T-cell (primary cell): ENCODE data around the gene LRRC28. TPM values are rescaled to one million over a fixed set of nuclear protein-coding genes. Genes with fewer than 3 reads are reported as not detected.

Experiments used
- ATAC-seq, 4 experiments: fragments of 200-7000 bp in 3 of 4; fragments of 150-1000 bp in 1 of 4; cut with Tn5 transposase; replicated peaks in 1 of 4; 1 replicate in 3 of 4; 2 replicates in 1 of 4; pipeline ENCODE4 v1.10.0; 2021; ENCODE audit warnings: moderate library complexity in 3 of 4, mild to moderate bottlenecking in 2 of 4, moderate number of reproducible peaks in 1 of 4
- CTCF ChIA-PET, 2 donors: fragments of 300-600 bp; sonication (Branson Sonifier 250); formaldehyde crosslinking; loops; one replicate each; lab custom pipeline; 2022; ENCODE audit warnings: antibody characterized with exemption in 2 of 2; lab: Charles Lee
- POLR2A ChIA-PET, 2 donors: fragments of 300-600 bp; sonication (Branson Sonifier 250); formaldehyde crosslinking; loops; one replicate each; lab custom pipeline; 2022; ENCODE audit warnings: antibody characterized with exemption in 2 of 2; lab: Charles Lee
- DNase-seq, 35 experiments: peaks; one replicate each; pipeline versions ENCODE4 v3.0.0 to v3.0.0-alpha.2; 2013 to 2023
- H3K27ac ChIP-seq: one replicate; pipeline ENCODE4 v1.5.1; 2013; ENCODE audit warnings: low read length
- H3K27me3 ChIP-seq, 2 experiments: replicated peaks in 1 of 2; 1 replicate in 1 of 2; 2 replicates in 1 of 2; pipeline versions ENCODE4 v1.6.1 to v1.7.0; 2013; ENCODE audit warnings: low read length in 1 of 2, mixed read lengths in 1 of 2; ENCODE audit not compliant: control insufficient read depth in 2 of 2, insufficient read depth in 2 of 2; ENCODE audit errors: extremely low read depth in 1 of 2
- H3K36me3 ChIP-seq, 2 donors: 1 replicate in 1 of 2; 2 replicates in 1 of 2; pipeline versions ENCODE4 v1.6.1 to v1.7.0; 2013; ENCODE audit warnings: low read length in 1 of 2; ENCODE audit not compliant: control insufficient read depth in 2 of 2, insufficient read depth in 1 of 2; ENCODE audit errors: extremely low read depth in 1 of 2
- H3K4me1 ChIP-seq, 2 experiments: 1 replicate in 1 of 2; 2 replicates in 1 of 2; pipeline versions ENCODE4 v1.6.1 to v1.7.0; 2013; ENCODE audit warnings: low read length in 2 of 2, mixed read lengths in 1 of 2; ENCODE audit not compliant: insufficient read depth in 2 of 2, control insufficient read depth in 1 of 2; ENCODE audit errors: extremely low read depth in 1 of 2
- H3K4me3 ChIP-seq, 2 donors: 1 replicate in 1 of 2; 2 replicates in 1 of 2; pipeline versions ENCODE4 v1.5.1 to v1.7.0; 2013; ENCODE audit warnings: mild to moderate bottlenecking in 2 of 2, low read length in 1 of 2, moderate library complexity in 1 of 2; ENCODE audit not compliant: control insufficient read depth in 1 of 2; ENCODE audit errors: extremely low read depth in 1 of 2
- H3K9me3 ChIP-seq: 2 replicates; pipeline ENCODE4 v1.7.0; 2013
- H3K27ac Mint-ChIP-seq, 2 donors: one replicate each; pipeline ENCODE4 v1.8.0; 2020 to 2021; ENCODE audit warnings: mild to moderate bottlenecking in 2 of 2, mixed read lengths in 2 of 2
- H3K27me3 Mint-ChIP-seq, 2 donors: one replicate each; pipeline ENCODE4 v1.8.0; 2021 to 2022; ENCODE audit warnings: mixed read lengths in 2 of 2
- H3K36me3 Mint-ChIP-seq: one replicate; pipeline ENCODE4 v1.8.0; 2021; ENCODE audit warnings: mixed read lengths
- H3K4me1 Mint-ChIP-seq, 3 donors: one replicate each; pipeline ENCODE4 v1.8.0; 2020 to 2022; ENCODE audit warnings: mixed read lengths in 3 of 3, mild to moderate bottlenecking in 1 of 3
- H3K4me3 Mint-ChIP-seq, 3 donors: one replicate each; pipeline ENCODE4 v1.8.0; 2020 to 2022; ENCODE audit warnings: mild to moderate bottlenecking in 3 of 3, mixed read lengths in 3 of 3, moderate library complexity in 3 of 3
- H3K9me3 Mint-ChIP-seq, 3 donors: one replicate each; pipeline ENCODE4 v1.8.0; 2020 to 2022; ENCODE audit warnings: mixed read lengths in 3 of 3
- WGBS: methylation state at CpG from one replicate; pipeline ENCODE4 v1.1.5; 2013; ENCODE audit warnings: missing lambda C conversion rate; ENCODE audit not compliant: insufficient coverage; 5-methylcytosine and 5-hydroxymethylcytosine counted together
- total RNA-seq, 35 experiments: library from RNA in 6 of 35; stranded (reverse) in 6 of 35; fragments of 120-200 nt in 1 of 35; gene quantifications; one replicate each; pipeline versions ENCODE4 v1.2.1 to v1.2.4 and lab custom pipeline; 2013 to 2026

The LRRC28 gene
- total RNA-seq, 5 donors from 2014 or later (not counting 1 experiment from before 2014, with no cell fraction given), result 14.2 to 20.0 (median 16.5) TPM

- no peak overlapping the region for H3K4me3 ChIP-seq
- Mint-ChIP-seq H3K36me3 (peaks cover 27% of the 10 kb centered on the region), H3K9me3 (no peaks in the 10 kb centered on the region), H3K27ac (no peak overlapping the region), H3K4me1 (peaks cover 16 to 27% (median 18%) of the 10 kb centered on the region in 3 donors), H3K27me3 (no peaks in the 10 kb centered on the region), H3K4me3 (no peak overlapping the region)
- ATAC-seq, result no peak
- DNase-seq, result no peak
- no peaks in the 10 kb centered on the region for H3K4me1 ChIP-seq
- no peak overlapping the region for H3K27ac ChIP-seq
- ChIA-PET POLR2A (no interaction called here), CTCF (no interaction called here)
- H3K36me3 ChIP-seq, result no peaks in the 10 kb centered on the region
- H3K9me3 ChIP-seq, result no peaks in the 10 kb centered on the region
- no peaks in the 10 kb centered on the region for H3K27me3 ChIP-seq
- no CpG with 5 or more reads among the region's 5 CpGs for WGBS
Measured at GRCh38 chr15:99282586-99282985, 31.3 kb downstream of the LRRC28 start.

GRCh38 chr15:99283717-99284116 lies 32.4 kb downstream of the LRRC28 start:
- H3K27me3 Mint-ChIP-seq, result no peaks in the 10 kb centered on the region
- no peak overlapping the region for H3K27ac Mint-ChIP-seq
- H3K9me3 ChIP-seq, result no peaks in the 10 kb centered on the region
- ChIA-PET CTCF (interaction anchor here (0.6 to 2.5 kb wide), 2 partner anchors 420 to 433 kb away, joined by 3 to 11 read pairs; no protein-coding TSS in a partner anchor), POLR2A (interaction anchor here in 1 of 2 donors (0.6 kb wide), 1 partner anchor 449 kb away, joined by 3 read pairs; no protein-coding TSS in a partner anchor)
- no peak overlapping the region for H3K4me3 ChIP-seq
- no peaks in the 10 kb centered on the region for H3K4me1 ChIP-seq
- H3K27ac ChIP-seq, result no peak overlapping the region
- H3K36me3 Mint-ChIP-seq, result peaks cover 29% of the 10 kb centered on the region
- no peak for DNase-seq
- H3K9me3 Mint-ChIP-seq, result no peaks in the 10 kb centered on the region
- H3K4me3 Mint-ChIP-seq, result no peak overlapping the region
- no peaks in the 10 kb centered on the region for H3K27me3 ChIP-seq
- ATAC-seq, result no peak
- no peaks in the 10 kb centered on the region for H3K36me3 ChIP-seq
- H3K4me1 Mint-ChIP-seq, result peaks cover 16 to 27% (median 18%) of the 10 kb centered on the region in 3 donors

- Histone ChIP-seq H3K4me3 (no peak overlapping the region), H3K36me3 (no peaks in the 10 kb centered on the region), H3K27me3 (no peaks in the 10 kb centered on the region), H3K27ac (no peak overlapping the region), H3K9me3 (no peaks in the 10 kb centered on the region), H3K4me1 (no peaks in the 10 kb centered on the region)
- ATAC-seq (no peak), DNase-seq (no peak)
- ChIA-PET CTCF (no interaction called here), POLR2A (interaction anchor here in 1 of 2 donors (0.6 kb wide), 1 partner anchor 399 kb away, joined by 3 read pairs; no protein-coding TSS in a partner anchor)
- H3K4me1 Mint-ChIP-seq, result no peaks in the 10 kb centered on the region
- H3K36me3 Mint-ChIP-seq, result peaks cover 51% of the 10 kb centered on the region
- no peak overlapping the region for H3K4me3 Mint-ChIP-seq
- H3K27me3 Mint-ChIP-seq, result no peaks in the 10 kb centered on the region
- no peak overlapping the region for H3K27ac Mint-ChIP-seq
- H3K9me3 Mint-ChIP-seq, result peaks cover 0 to 8% (median 0%) of the 10 kb centered on the region in 3 donors
Measured at GRCh38 chr15:99291643-99292042, 40.4 kb downstream of the LRRC28 start.

- ATAC-seq, result no peak
- Mint-ChIP-seq H3K27ac (no peak overlapping the region), H3K4me3 (no peak overlapping the region), H3K4me1 (no peaks in the 10 kb centered on the region), H3K36me3 (peaks cover 43% of the 10 kb centered on the region), H3K27me3 (no peaks in the 10 kb centered on the region), H3K9me3 (peaks cover 0 to 8% (median 0%) of the 10 kb centered on the region in 3 donors)
- Histone ChIP-seq H3K27ac (no peak overlapping the region), H3K4me1 (no peaks in the 10 kb centered on the region), H3K36me3 (no peaks in the 10 kb centered on the region), H3K27me3 (no peaks in the 10 kb centered on the region), H3K9me3 (no peaks in the 10 kb centered on the region), H3K4me3 (no peak overlapping the region)
- CTCF ChIA-PET, result no interaction called here
- POLR2A ChIA-PET, result no interaction called here
- no peak for DNase-seq
Measured at GRCh38 chr15:99295840-99296239, 44.6 kb downstream of the LRRC28 start.

- H3K4me3 Mint-ChIP-seq, result no peak overlapping the region
- Histone ChIP-seq H3K27ac (no peak overlapping the region), H3K4me3 (no peak overlapping the region), H3K9me3 (no peaks in the 10 kb centered on the region), H3K36me3 (no peaks in the 10 kb centered on the region), H3K4me1 (no peaks in the 10 kb centered on the region), H3K27me3 (no peaks in the 10 kb centered on the region)
- DNase-seq (no peak), ATAC-seq (no peak)
- ChIA-PET POLR2A (no interaction called here), CTCF (interaction anchor here in 1 of 2 donors (0.8 to 1.1 kb wide), 2 partner anchors 407 to 460 kb away, joined by 3 to 4 read pairs; no protein-coding TSS in a partner anchor)
- no peak overlapping the region for H3K27ac Mint-ChIP-seq
- H3K36me3 Mint-ChIP-seq, result peaks cover 40% of the 10 kb centered on the region
- no peaks in the 10 kb centered on the region for H3K4me1 Mint-ChIP-seq
- peaks cover 0 to 8% (median 0%) of the 10 kb centered on the region in 3 donors for H3K9me3 Mint-ChIP-seq
- WGBS, result 100% methylated on average over 1 of the region's 2 CpGs
- H3K27me3 Mint-ChIP-seq, result no peaks in the 10 kb centered on the region
Measured at GRCh38 chr15:99296386-99296785, 45.1 kb downstream of the LRRC28 start.

- no peaks in the 10 kb centered on the region for H3K4me1 ChIP-seq
- CTCF ChIA-PET, result interaction anchor here in 1 of 2 donors (0.6 kb wide), 1 partner anchor 592 kb away, joined by 3 read pairs; no protein-coding TSS in a partner anchor
- DNase-seq (no peak), ATAC-seq (no peak)
- H3K4me3 ChIP-seq, result no peak overlapping the region
- no peak overlapping the region for H3K27ac ChIP-seq
- no peaks in the 10 kb centered on the region for H3K9me3 ChIP-seq
- no peaks in the 10 kb centered on the region for H3K9me3 Mint-ChIP-seq
- H3K4me3 Mint-ChIP-seq, result no peak overlapping the region
- WGBS, result no CpG with 5 or more reads among the region's 4 CpGs
- no peak overlapping the region for H3K27ac Mint-ChIP-seq
- H3K36me3 ChIP-seq, result no peaks in the 10 kb centered on the region
- peaks cover 18% of the 10 kb centered on the region for H3K36me3 Mint-ChIP-seq
- H3K27me3 ChIP-seq, result no peaks in the 10 kb centered on the region
- no peaks in the 10 kb centered on the region for H3K27me3 Mint-ChIP-seq
- no peaks in the 10 kb centered on the region for H3K4me1 Mint-ChIP-seq
- POLR2A ChIA-PET, result no interaction called here
Measured at GRCh38 chr15:99303907-99304306, 52.6 kb downstream of the LRRC28 start.
